Subcutaneous adipose tissue (tissue), 4 donors: ENCODE results near the gene GLRA2. TPM values are rescaled to one million over a fixed set of nuclear protein-coding genes. Genes with fewer than 3 reads are reported as not detected.

ENCODE experiments used
- CTCF ChIP-seq: fragments of 450-650 bp; IDR thresholded peaks from one replicate; pipeline ENCODE4 v1.5.1; 2016; ENCODE audit warnings: low read depth, mild to moderate bottlenecking, control low read depth, antibody characterized with exemption, moderate library complexity
- total RNA-seq, 4 donors: library from RNA; depleted of rRNA; stranded (reverse); fragments of >200 nt; gene quantifications; one replicate each; pipeline ENCODE4 v1.1.0, GENCODE V29; 2016

The GLRA2 gene
- total RNA-seq, 4 donors from 2014 or later, result not detected

GRCh38 chrX:14712096-14712495 lies 182.8 kb downstream of the GLRA2 start:
- no peak for TF ChIP-seq CTCF

DNA sequence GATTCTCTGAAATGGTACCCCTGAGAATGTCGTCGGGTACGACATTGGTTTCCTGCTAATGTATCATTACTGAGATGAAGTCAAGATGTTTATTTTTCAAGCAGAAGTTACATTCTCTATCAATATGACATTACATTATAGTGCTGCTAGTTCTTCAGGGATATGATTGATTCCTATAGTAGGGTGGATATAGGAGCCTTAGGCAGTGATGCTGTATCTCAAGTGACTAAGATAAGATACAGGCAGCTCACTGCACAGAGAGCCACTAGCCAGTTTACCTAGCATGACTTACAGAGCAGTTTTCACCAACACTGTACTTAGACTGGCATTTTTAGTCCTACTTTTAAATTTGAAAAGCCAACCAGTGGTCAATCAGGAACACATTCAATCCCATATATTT lies 188.6 kb downstream of the GLRA2 start:
- no peak for TF ChIP-seq CTCF

DNA sequence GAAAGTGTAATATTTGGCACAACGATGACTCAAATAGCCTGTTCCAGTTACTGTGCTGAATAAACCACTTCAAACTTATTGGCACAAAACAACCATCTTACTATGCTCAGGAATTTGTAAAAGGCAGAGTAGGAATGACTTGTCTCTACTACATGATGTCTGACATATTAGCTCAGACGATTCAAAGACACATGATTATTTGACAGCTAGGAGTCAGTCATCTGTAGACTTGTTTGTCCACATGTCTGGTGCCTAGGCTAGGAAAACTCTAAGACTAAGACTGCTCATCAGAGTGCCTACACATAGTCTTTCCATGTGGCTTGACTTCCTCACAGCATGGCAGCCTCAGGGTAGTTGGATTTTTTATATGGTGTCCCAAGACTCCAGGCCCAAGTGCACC lies 189.1 kb downstream of the GLRA2 start:
- no peak for TF ChIP-seq CTCF

- TF ChIP-seq CTCF, result no peak
Measured at GRCh38 chrX:14729058-14729457, 199.7 kb downstream of the GLRA2 start.

DNA sequence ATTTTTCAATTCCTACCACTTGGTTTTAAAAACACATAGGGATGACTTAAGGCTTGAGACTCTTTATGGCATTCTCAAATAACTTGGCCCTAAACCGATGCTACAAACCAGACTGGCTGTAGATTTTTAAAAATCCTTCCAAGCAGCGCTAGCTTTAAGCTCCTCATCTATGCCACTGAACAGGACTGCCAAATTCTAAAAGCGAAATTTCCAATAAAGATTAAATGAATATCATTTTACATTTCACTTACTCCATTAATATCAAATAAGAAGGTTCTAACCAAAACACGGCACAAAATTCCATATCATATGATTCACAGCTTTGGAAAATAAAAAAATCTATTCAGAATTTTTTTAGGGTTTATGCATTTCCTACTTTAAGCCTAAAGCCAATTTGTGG lies 209.3 kb downstream of the GLRA2 start:
- no peak for TF ChIP-seq CTCF

DNA sequence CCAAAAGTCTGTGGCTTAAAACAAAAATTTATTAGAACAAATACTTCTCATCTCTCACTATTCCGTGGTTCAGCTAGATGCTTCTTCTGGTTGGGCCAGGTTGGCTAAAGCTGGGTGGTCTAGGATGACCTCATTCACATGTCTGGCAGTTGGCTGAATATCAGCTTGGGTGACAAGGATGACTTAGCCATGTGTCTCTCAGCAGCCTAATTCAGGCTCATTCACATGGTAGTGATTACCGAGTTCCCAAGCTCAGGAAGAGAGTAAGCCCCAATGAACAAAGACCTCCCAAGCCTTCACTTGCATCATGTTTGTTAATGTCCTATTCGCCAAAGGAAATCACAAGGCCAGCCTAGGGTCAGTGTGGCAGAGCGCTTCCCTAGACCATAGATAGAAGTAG lies 224.1 kb downstream of the GLRA2 start:
- no peak for TF ChIP-seq CTCF

- TF ChIP-seq CTCF, result no peak
Measured at GRCh38 chrX:14758029-14758491, 228.7 kb downstream of the GLRA2 start.
